Mucosa of descending colon (tissue), 3 donors: Measurements from ENCODE around the gene ATF2. TPM values are rescaled to one million over a fixed set of nuclear protein-coding genes. Genes with fewer than 3 reads are reported as not detected.

Experiments
- ATAC-seq: fragments of 200-7000 bp; cut with Tn5 transposase; one replicate; pipeline ENCODE4 v1.9.1; 2020; ENCODE audit warnings: mild to moderate bottlenecking, moderate library complexity
- DNase-seq, 3 donors: peaks; one replicate each; pipeline ENCODE4 v3.0.0-alpha.2; 2020
- H3K36me3 ChIP-seq: fragments of 200-600 bp; one replicate; pipeline ENCODE4 v1.8.0; 2021; ENCODE audit warnings: low read depth, mild to moderate bottlenecking
- H3K4me1 ChIP-seq: fragments of 200-600 bp; one replicate; pipeline ENCODE4 v1.8.0; 2021; ENCODE audit warnings: low read depth, mild to moderate bottlenecking
- H3K4me3 ChIP-seq: fragments of 200-600 bp; one replicate; pipeline ENCODE4 v1.8.0; 2021; ENCODE audit warnings: mild to moderate bottlenecking
- H3K9me3 ChIP-seq: fragments of 200-600 bp; one replicate; pipeline ENCODE4 v1.8.0; 2021; ENCODE audit warnings: mild to moderate bottlenecking
- intact Hi-C, 2 donors: fragments of 100-400 bp; cut with DNase I in 1 of 2; cut with micrococcal nuclease in 1 of 2; formaldehyde crosslinking; loops; one replicate each; pipeline versions ENCODE4 v1.11.0 to v1.11.1; 2022; cut with DNase I, micrococcal nuclease
- total RNA-seq, 3 donors: library from RNA; stranded (reverse); fragmentation: NEBNext Ultra II Directional in 2 of 3; extraction: Animal tissue kit (Norgen Biotek cat#: 25700) in 2 of 3; gene quantifications; one replicate each; pipeline versions ENCODE4 v1.2.1 to v1.2.4, GENCODE V29; 2021 to 2023
- TF ChIP-seq, protein P1 (sequence below): fragments of 200-600 bp; IDR thresholded peaks from one replicate; pipeline ENCODE4 v1.8.0; 2022; ENCODE audit warnings: antibody characterized with exemption, mild to moderate bottlenecking
- donor health status: DM: no; HTN: no; CAD: no; lungs with moderate emphysema.
- donor health status: DM: no; HTN: no; CAD: no.
- donor health status: DM: no; HTN: yes; CAD: no.

The ATF2 gene
- total RNA-seq, 3 donors from 2014 or later: 43.3 to 50.3 (median 44.7) TPM

DNA sequence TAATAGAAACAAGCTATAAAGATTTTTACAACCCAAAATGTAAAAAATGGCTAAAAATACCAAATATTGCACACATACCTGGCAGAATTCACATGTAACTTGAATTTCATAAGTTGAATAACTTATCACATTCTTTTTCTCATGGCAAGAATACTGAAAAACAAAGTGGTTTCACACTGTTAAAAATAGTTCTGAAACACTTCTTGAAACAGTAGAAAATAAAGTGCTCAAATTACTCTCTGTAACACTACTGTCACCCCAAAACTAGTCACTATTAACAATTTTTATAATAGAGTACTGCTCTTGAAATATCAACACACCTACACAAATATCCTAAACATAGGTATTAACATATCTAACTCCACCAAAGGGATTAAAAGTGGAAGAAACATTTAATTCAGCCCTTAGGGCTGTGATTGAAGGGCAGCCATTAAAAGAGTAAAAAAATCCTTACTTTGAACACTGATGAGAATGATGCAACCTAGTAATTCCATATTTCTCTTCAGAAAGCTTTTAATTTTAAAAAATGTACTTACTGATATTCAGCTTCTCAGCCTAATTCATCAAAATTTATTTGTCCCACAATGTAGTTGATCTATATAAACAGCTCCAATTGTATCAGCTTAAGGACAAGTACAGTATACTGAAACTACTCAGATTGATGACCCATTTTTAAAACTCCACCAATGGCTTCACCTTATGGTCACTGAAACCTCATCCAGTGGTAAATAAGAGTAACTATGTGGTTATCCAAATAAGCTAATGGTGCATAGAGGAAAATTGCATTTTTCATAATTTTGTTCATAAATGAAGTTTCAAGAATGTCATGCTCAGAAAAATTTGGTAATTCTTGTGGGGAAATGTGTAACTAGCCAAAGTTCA is 31.4 kb downstream of the ATF2 start:
- peaks cover 6% of the 10 kb centered on the region for H3K4me1 ChIP-seq
- H3K9me3 ChIP-seq: no peaks in the 10 kb centered on the region
- H3K4me3 ChIP-seq: no peak overlapping the region
- TF ChIP-seq, protein P1, sequence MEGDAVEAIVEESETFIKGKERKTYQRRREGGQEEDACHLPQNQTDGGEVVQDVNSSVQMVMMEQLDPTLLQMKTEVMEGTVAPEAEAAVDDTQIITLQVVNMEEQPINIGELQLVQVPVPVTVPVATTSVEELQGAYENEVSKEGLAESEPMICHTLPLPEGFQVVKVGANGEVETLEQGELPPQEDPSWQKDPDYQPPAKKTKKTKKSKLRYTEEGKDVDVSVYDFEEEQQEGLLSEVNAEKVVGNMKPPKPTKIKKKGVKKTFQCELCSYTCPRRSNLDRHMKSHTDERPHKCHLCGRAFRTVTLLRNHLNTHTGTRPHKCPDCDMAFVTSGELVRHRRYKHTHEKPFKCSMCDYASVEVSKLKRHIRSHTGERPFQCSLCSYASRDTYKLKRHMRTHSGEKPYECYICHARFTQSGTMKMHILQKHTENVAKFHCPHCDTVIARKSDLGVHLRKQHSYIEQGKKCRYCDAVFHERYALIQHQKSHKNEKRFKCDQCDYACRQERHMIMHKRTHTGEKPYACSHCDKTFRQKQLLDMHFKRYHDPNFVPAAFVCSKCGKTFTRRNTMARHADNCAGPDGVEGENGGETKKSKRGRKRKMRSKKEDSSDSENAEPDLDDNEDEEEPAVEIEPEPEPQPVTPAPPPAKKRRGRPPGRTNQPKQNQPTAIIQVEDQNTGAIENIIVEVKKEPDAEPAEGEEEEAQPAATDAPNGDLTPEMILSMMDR: no peak
- ATAC-seq: no peak
- no peak for DNase-seq
- no peaks in the 10 kb centered on the region for H3K36me3 ChIP-seq
- intact Hi-C loops: no loop called here

DNA sequence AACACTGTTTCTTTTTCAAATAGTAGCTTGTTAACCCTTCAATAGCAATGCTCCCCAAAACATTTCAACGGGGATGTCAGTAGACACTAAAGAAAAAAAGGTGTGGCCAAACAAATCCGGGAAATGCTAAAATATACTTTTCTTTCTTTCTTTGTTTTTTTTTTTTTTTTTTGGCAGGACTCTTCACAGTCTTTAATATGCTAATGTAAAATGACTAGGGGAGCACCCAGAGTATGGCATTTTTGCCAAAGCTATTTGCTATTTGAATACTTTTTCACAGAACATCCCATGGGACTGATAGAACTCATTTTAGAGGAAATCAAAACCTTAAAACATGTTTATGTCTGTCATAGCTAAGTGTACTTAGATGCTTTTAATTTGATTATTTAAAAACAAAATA is 32.1 kb downstream of the ATF2 start:
- no peaks in the 10 kb centered on the region for H3K36me3 ChIP-seq
- no peaks in the 10 kb centered on the region for H3K9me3 ChIP-seq
- intact Hi-C loops: no loop called here
- no peak overlapping the region for H3K4me3 ChIP-seq
- TF ChIP-seq, protein P1: no peak
- ATAC-seq (no peak), DNase-seq (no peak)
- H3K4me1 ChIP-seq: peaks cover 6% of the 10 kb centered on the region

DNA sequence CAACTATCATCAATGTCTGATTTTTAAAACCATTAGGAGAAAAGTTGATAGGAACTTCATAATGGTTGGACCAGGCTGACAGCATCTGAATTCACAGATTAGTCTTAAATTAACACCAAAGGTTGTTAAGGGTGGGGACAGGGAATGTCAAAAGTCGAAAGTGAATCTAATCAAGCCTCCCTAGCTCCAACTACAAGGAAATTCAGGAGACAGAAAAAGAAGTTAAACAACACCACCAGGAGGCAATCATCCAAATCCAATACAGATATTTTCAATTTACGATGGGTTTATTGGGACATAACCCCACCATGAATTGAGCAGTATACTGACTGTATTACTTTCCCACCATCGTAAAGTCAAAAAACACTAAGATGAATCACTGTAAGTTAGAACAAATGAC is 32.8 kb downstream of the ATF2 start:
- DNase-seq (no peak), ATAC-seq (peak; percentile 56)
- no peaks in the 10 kb centered on the region for H3K36me3 ChIP-seq
- no peaks in the 10 kb centered on the region for H3K9me3 ChIP-seq
- peaks cover 6% of the 10 kb centered on the region for H3K4me1 ChIP-seq
- TF ChIP-seq, protein P1: no peak
- no peak overlapping the region for H3K4me3 ChIP-seq
- intact Hi-C loops: no loop called here

DNA sequence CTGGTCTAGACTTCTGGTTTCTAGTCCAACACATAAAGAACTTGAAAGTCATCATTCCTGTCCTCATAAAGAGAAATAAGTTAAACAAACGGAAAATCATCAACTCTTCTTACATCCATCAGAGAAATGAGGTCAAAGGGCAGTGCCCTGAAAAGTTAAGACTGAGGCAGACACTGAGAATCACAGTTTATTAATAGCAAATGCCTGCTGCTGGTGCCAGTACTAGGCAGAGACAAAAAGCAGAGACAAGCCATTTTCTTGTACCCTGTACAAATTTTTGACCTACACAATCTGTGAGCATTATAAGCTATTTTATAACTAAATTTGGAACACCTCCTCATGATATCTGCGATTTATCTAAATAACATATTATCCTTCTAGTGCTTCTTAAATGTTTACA is 36.8 kb downstream of the ATF2 start:
- intact Hi-C loops: no loop called here
- ATAC-seq (no peak), DNase-seq (no peak)
- no peaks in the 10 kb centered on the region for H3K4me1 ChIP-seq
- H3K4me3 ChIP-seq: no peak overlapping the region
- H3K9me3 ChIP-seq: no peaks in the 10 kb centered on the region
- TF ChIP-seq, protein P1: no peak
- no peaks in the 10 kb centered on the region for H3K36me3 ChIP-seq

DNA sequence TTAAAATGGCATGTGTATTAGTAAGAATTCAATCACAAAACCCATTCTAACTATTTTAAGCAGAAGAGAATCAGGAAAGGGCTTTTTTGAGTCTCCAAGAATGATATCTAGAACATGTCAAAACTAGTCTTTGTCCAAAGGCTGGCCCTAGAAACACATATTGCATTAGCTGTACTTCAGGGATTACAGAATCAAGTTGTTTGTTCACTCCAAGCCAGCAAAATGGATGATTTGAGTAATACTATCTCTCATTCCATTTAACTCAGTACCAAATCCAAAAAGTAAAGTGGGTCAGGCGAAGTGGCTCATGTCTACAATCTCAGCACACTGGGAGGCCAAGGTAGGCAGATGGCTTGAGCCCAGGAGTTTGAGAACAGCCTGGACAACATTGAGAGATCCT is 41.3 kb downstream of the ATF2 start:
- Histone ChIP-seq H3K9me3 (no peaks in the 10 kb centered on the region), H3K4me1 (no peaks in the 10 kb centered on the region), H3K4me3 (no peak overlapping the region), H3K36me3 (no peaks in the 10 kb centered on the region)
- intact Hi-C loops: no loop called here
- DNase-seq (no peak), ATAC-seq (no peak)
- TF ChIP-seq, protein P1: no peak
